GM21528 (cell line): Measurements from ENCODE around the gene R3HDM1.
A peak's percentile ranks its signal among the peaks of the same experiment; 100 is the strongest.
"Not testable (repeated sequence)": the region's sequence is repeated elsewhere in the genome, so short reads cannot be mapped to it uniquely, and the experiment has no call there.

ENCODE experiments used
- ATAC-seq: cut with Tn5 transposase; IDR thresholded peaks from one replicate; pipeline ENCODE4 v1.9.1; 2021; ENCODE audit warnings: mild to moderate bottlenecking, moderate library complexity; ENCODE audit not compliant: unreplicated experiment, low FRiP score

Gene R3HDM1

DNA sequence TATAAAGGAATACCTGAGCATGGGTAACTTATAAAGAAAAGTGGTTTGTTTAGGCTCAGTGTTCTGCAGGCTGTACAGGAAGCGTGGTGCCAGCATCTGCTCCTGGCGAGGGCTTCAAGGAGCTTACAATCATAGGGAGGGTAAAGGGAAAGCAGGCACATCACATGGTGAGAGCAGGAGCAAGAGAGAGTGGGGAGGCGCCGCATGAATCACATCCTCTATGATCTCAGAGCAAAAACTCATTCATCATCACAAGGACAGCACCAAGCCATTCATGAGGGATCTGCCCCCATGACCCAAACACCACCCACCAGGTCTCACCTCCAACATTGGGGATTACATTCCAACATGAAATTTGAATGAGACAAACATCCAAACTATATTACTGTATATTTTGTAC, 32.5 kb downstream of the R3HDM1 start:
- no peak for ATAC-seq

DNA sequence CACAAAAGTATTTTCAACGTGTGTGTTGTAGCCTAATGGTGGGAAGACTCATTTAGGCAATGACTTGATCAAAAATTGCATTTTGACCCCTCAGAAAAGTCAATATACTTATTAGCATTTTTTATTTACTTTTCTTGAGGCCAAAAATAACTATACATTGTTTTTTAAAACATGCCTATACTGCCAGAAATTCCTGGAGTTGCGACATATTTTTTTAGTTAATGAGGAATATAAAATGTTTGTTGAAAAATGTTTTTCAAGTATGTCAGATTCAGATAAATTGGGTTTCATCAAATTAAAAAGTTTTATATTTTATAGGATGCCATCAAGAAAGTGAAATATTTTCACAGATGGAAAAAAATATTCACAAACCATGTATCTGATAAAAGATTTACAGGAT, 39.6 kb downstream of the R3HDM1 start:
- no peak for ATAC-seq

DNA sequence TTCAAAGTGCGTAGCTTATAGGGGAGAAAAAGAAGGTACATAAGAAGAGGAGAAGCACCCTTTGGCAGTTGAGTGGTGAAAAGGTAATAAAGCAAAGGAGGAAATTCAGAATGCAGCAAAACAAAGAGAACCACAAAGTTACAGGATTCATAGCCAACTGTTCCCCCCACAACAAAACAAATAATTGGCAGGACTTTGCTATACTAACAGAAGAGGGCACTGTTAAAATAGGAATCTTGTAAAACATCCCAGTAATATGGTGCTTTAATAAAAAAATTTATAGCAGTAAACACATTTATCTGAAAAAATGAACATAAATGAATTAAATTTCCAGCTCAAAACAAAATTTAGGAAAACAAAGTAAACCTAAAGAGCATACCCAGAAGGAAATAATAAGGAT, 42.3 kb downstream of the R3HDM1 start:
- ATAC-seq, result no peak

DNA sequence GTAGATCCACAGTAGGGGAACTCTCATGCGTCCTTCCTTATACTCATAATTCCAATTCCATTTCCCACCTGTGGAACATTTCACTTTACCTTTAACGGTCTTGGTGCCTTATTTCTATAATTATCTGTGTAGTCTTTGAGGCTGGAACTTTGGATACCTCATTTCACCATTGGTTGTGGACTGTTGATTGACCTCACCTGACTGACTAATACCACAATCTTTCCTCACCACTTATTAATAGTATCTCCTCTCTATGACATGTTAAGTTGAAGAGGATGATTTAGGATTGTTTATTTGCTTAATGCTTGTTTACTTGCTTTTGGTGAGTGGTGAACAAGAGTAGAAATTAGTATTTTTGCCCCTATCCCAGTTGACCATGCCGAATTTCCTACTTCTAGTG, 50.0 kb downstream of the R3HDM1 start:
- no peak for ATAC-seq

DNA sequence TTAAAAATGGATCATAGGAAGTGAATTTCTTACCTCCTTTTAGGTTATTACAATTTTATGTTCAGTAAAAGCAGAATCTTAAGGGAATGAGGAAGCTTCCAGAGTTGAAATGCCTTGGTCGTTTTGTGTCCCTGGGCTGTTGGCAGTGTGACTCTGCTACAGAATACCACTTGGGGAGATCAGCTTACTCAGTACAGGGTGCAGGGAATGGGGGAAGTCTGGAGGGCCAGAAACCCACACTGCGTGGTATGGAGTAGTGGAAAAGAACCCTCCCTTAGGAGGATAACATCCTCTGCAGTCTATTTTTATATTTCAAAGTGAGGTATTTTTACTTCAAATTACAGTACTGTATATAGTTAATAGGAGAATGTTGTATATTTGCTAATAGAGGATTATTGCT, 51.1 kb downstream of the R3HDM1 start:
- ATAC-seq, result no peak

DNA sequence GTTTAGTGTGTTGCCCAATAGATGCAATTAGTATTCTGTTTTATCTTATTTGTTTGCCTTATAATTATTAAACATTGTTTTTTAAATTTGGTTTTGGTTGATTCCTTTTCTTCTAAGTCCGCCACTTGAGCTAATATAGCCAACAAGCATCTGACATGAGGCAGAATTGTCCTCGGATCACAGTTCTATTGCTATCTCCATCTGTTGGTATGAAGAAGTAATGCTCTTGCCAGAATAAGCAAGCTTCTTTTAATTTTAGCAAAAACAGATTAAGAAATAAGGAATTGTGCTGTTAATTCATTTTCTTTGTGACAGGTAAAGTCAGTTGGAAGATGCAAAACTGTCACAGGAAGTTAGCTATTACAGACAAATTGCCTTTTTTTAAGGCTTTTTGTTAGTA, 54.3 kb downstream of the R3HDM1 start:
- ATAC-seq, result no peak

DNA sequence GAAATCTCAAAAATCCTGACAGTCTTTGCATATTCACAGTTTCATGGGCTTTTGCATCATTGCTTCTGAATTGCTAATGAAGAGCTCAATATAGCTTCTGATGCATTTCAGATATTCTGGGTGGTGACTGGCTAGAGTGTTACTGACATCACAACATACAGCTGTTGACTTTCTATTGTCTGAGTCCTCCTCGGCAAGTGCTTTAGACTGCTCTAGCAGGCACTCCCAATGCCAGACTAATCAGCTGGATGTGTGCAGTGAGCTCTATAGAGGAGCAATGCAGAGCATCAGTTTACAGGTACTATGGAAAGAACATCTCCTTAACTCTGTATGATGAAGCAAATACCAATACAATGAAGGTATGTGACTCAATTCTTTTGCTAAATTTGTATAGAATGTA, 54.9 kb downstream of the R3HDM1 start:
- peak; percentile 56 for ATAC-seq

DNA sequence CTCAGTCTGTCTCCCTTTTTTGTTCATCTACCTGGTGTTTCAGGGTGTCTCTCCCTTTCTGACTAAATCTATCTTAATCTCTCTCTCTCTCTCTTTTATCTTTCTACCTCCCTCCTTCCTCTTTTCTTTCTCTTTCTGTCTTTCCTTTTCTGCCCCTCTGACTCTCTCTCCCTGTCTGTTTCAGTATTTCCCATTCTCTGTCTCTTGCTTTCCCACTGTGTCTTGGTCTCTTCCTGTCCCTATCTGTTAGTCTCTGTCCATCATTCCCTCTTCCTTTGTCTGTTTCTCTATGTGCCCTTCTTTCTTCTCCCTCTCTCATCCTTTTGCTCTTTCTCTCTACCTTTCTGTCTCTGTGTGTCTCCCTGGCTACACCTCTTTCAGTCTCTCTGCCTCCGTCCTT, 56.7 kb downstream of the R3HDM1 start:
- ATAC-seq, result no peak

DNA sequence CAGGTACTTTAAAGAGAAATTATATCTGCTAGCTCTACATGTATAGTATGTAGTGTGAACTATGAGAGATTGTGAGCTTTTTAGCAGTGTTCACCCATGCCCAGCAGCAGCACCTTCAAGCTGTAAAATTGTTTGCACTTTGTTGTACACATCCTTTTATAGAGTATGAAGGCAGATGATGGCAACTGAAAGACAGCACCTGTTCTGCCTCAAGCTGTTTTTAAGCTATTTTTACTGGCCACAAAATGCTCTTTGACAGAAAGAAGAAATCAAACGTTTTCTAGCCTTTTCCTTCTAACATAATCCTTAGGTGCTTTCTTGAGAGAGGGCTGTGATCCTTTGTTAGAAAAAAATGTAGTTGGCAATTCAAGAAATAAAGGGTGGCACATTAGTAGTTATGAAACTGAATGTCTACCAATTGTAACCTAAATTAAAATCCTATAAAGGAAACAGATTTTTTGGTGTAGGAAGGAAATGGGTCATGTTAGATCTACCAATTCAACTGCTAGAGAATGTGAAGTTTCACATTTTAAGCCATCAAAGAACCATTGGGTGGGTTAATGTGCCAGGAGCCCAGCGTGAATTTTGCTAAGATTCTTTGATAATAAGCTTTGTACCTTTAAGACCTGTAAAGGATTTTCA, 59.5 kb downstream of the R3HDM1 start:
- no peak for ATAC-seq

DNA sequence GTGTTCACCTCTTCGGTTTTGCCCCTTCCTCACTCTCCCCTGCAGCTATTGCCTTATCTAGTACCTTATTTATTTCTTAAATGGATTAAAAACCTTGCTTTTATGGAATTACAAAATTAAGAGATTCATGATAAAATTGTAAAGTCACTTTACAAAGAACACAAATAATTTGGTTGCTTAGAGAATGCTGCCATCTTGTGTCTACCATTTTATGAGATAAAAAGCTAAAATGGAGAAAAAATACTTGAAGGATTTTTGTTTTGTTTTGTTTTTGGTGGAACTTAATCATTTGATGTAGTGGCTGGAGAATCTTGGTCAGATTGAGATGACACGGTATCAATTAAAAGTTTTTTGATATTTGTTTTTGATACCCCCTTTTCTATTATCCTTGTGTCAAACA, 69.6 kb downstream of the R3HDM1 start:
- ATAC-seq, result no peak

DNA sequence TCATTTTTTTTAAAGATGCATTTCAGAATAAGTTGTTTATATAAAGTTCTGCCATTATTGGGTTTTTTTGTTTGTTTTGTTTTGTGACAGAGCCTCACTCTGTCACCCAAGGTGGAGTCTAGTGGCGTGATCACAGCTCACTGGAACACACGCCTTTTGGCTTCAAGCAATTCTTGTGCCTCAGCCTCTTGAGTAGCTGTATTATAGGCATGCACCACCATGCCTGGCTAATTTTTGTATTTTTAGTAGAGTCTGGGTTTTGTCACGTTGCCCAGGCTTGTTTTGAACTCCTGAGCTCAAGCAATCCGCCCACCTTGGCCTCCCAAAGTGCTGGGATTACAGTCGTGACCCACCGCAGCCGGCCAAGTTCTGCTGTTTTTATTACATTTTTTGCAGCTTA, 72.3 kb downstream of the R3HDM1 start:
- no peak for ATAC-seq

DNA sequence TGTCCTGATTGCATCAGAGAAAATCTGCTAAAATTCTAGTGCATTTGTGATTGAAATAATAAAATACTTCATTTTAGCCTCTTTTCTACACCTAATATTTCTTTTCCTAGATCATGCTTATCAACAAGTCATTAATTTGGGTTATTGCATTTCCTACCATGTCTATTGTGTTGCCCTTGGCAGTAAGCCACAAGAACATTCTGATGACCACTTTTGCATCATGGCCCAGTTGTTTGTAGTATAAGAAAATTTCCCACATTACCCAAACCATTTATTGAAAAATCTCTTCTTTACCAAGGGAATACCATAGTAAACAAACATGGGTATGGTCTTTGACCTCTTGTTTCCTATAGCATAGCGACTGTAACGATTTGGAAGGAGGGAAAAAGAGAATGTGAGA, 76.3 kb downstream of the R3HDM1 start:
- ATAC-seq, result no peak

DNA sequence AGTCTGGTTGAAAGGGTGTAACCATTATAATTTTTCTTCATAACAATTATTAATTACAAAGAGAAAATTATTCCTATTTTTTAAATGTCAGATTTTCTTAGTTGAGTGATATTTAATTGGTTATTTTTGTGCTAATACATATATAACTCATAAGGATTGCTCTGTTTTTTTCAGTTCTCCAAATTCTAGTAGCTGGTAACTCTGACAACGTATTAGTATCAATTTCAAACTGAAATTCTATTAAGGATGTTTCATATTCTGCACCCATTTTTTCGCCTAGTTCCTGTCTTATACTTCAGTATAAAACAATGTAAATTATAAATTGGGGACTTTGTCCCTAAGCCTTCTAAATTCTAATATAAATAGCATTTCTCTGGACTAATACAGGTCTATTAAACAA, 81.0 kb downstream of the R3HDM1 start:
- no peak for ATAC-seq

DNA sequence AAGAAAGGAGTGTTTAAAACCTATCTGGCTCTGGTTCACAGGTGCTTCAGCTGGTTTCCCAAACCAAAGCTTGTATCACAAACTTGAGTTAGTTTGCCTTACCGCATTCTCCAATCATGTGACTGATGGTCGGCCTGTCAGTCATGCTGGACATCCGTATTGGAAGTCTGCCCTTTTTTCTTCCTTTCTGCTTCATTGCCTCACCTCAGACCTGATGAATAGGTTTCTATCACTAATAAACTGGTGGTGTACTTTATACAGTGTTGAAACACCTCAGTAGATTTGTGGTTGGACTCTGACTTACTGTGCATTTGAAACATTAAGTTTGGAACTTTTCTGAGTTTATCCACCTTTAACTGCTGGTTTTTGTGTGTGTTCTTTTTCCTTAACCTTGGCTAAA, 84.1 kb downstream of the R3HDM1 start:
- no peak for ATAC-seq

DNA sequence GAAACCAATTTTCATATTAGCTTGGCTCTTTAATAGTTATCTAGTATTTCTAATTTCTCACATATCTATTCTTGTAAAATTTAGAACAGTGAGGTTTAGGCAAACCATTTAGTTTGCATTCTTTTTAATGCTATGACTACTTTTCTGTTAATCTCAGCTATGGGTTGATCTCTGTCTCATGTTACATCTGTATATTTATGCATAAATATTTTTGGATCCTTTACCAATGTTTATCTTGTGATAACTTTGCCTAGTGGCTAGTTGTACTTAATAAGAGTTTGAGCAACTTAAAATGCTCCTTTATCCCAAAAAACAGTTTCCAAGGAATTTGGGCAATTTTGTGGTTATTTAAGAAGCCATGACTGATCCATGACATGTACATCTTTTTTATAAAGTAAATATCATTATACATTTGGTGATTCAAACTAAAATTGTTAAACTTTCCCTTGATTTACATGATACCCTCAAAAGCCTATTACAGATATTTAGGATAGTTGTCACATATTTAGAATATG, 86.3 kb downstream of the R3HDM1 start:
- no peak for ATAC-seq

DNA sequence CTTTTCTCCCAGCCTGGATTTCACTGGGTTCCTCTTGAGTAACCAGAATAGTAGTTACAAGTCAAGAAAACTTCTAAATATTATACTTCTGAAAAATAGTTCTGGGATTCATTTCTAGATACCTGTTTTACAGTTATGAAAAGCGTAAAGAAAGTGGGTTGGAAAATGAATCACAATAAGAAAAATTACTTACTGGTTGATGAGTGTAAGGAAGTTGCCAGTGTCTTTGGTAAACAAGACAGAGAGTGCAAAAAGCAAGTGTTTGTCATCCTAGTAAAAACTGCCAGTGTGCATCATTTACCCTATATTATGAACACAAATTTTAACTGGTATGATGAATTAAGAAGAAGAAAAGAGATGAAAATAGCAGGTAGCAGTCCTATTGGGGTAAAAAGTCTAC, 88.9 kb downstream of the R3HDM1 start:
- no peak for ATAC-seq

DNA sequence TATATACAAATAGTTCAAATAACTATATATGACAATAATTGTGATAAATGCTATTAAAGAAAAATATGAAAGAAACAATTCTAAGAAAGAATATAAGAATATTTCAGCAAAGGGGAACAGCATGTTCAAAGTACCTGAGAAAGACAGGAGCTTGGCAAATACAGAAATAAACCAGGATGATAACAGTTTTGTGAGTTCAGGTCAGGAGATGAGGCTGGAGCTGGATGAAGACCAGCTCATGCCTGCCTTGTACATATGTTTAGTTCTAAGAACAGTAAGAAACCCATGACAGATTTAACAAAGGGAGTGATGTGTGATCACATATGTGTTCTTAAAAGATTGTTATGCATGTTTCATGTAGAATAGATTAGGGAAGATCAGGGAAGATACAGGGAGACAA, 98.2 kb downstream of the R3HDM1 start:
- no peak for ATAC-seq

DNA sequence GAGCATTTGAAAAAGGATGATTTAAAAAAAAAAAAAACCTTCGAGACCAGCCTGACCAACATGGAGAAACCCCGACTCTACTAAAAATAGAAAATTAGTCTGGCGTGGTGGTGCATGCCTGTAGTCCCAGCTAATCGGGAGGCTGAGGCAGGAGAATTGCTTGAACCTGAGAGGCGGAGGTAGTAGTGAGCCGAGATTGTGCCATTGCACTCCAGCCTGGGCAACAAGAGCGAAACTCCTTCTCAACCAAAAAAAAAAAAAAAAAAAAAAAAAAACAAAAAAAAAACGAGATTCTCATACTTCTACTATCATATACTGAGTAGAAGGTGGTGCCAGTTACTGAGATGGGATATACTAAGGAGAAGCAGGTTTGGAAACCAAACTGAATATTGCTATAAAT, 98.8 kb downstream of the R3HDM1 start:
- not testable (repeated sequence) for ATAC-seq

DNA sequence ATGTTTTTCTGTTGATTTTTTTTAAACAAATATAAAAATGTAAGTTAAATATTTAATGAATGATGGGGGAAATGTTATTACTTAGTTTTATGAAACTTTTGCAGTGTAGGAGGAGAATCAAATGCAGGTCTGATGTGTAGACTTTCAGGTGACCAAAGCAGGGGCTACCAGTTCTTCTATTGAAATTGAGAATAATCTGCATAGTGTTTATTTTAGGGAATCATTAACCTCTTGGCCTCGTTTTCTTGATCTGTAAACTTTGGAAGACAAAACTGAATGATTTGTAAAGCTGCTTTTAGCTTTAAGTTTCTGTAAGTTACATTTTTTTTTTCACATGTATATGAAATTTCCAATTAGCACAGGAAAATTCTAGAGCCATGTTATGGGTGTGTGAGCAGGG, 99.2 kb downstream of the R3HDM1 start:
- no peak for ATAC-seq

DNA sequence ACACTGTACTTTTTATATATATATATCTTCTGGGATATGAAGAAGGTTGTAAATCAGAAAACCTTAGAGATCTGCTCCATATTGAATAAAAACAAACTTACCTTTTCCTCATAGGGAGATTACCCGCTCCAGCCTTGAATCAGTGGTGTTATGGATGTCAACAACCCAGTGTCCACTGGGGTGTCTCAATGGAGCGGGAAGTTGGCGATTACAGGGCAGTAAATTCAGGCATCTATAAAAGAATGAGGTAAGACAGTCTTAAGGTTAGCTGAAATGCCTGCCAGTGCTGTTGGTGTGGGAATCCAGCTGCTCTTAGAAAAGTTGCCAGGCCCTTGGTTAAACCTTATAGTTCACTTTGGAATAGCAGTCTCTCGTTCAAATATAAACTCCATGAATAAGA, 102.3 kb downstream of the R3HDM1 start:
- no peak for ATAC-seq

DNA sequence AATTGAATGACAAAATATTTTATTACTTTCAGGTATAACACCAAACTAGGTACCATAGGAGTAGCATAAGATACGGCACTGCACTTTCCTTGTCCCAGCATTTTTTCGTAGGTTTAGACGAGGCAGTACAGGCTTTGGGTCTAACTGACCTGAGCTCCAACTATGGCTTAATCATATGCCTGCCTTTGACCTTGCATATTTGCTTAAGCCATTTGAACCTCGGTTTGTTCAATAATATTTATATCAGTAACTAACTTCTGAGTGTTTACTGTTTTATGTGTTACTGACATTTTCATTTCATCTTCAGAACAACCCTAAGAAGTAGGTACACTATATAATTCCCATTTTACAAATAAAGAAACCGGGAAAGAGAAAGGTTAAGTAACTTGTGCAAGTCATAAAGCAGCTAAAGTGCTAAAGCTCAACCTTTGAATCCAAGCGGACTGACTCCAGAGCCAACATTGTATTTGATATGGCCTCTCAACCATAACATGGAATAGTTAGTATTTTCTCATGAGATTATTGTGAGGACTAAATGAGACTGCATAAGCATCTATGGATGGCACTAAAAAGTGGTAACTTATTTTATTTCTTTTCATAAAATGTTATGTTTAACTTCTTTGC, 104.0 kb downstream of the R3HDM1 start:
- ATAC-seq, result no peak

DNA sequence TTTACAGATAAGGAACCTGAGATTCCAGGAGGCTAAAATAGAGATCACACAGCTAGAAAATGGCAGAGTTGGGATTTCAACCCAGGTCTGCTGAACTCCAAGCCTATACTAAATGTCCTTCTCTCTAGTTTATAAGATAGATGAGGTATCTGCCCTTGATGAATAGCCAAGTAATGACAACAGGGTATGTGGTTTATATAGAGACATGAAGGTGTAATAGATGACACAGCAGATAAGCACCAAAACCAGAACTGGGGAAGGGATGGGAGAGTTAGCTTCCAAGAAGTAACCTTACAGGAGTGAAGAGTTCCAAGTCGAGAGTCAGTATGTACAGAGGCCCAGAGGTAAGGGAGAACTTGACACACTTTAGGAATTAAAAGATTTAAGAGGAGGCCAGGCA, 105.7 kb downstream of the R3HDM1 start:
- no peak for ATAC-seq
